ENCODE results near the gene OLFM4.
"Not testable (repeated sequence)": the region's sequence is repeated elsewhere in the genome, so short reads cannot be mapped to it uniquely, and the experiment has no call there.

DNA sequence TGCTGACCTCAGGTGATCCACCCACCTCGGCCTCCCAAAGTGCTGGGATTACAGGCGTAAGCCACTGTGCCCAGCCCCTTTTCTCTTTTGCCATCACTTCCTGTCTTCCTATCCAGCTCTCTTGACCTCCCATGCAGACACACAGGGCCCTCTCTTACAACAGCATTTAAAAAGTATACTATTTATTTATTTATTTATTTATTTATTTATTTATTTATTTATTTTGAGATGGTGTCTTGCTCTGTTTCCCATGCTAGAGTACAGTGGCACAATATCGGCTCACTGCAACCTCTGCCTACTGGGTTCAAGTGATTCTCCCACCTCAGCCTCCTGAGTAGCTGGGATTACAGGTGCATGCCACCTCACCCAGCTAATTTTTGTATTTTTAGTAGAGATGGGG lies 14.6 kb upstream of the OLFM4 start:
- TF ChIP-seq, protein P1, sequence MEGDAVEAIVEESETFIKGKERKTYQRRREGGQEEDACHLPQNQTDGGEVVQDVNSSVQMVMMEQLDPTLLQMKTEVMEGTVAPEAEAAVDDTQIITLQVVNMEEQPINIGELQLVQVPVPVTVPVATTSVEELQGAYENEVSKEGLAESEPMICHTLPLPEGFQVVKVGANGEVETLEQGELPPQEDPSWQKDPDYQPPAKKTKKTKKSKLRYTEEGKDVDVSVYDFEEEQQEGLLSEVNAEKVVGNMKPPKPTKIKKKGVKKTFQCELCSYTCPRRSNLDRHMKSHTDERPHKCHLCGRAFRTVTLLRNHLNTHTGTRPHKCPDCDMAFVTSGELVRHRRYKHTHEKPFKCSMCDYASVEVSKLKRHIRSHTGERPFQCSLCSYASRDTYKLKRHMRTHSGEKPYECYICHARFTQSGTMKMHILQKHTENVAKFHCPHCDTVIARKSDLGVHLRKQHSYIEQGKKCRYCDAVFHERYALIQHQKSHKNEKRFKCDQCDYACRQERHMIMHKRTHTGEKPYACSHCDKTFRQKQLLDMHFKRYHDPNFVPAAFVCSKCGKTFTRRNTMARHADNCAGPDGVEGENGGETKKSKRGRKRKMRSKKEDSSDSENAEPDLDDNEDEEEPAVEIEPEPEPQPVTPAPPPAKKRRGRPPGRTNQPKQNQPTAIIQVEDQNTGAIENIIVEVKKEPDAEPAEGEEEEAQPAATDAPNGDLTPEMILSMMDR (conservative IDR thresholded peaks at IDR 0.05 in 1 of 2, IDR thresholded peaks at IDR 0.05 in 1 of 2; ENCODE audit: low read depth in 1 of 2, low read length in 2 of 2), result not testable (repeated sequence)
- not testable (repeated sequence) for TF ChIP-seq EZH2 (IDR thresholded peaks at IDR 0.05; ENCODE audit: low read length, missing control alignments)

Data from fibroblast of lung (primary cell).